HUES6 (cell line): ENCODE data around the gene NR5A2.

Experiments used
- H3K27ac ChIP-seq: 2 replicates; pipeline ENCODE4 v1.7.0; 2013; ENCODE audit warnings: low read depth, mild to moderate bottlenecking, low read length, inconsistent platforms
- H3K27me3 ChIP-seq: 2 replicates; pipeline ENCODE4 v1.6.1; 2013; ENCODE audit warnings: low read length; ENCODE audit not compliant: control insufficient read depth, insufficient read depth
- H3K36me3 ChIP-seq: 2 replicates; pipeline ENCODE4 v1.6.1; 2013; ENCODE audit warnings: low read length; ENCODE audit not compliant: control insufficient read depth, insufficient read depth
- H3K4me1 ChIP-seq: 2 replicates; pipeline ENCODE4 v1.6.1; 2013; ENCODE audit warnings: low read length; ENCODE audit not compliant: control insufficient read depth, insufficient read depth
- H3K4me3 ChIP-seq: 2 replicates; pipeline ENCODE4 v1.5.1; 2013; ENCODE audit warnings: low read depth, low read length
- H3K9ac ChIP-seq: one replicate; pipeline ENCODE4 v1.6.1; 2013; ENCODE audit warnings: mild to moderate bottlenecking, low read length
- H3K9me3 ChIP-seq: 2 replicates; pipeline ENCODE4 v1.6.1; 2013; ENCODE audit warnings: low read depth, low read length; ENCODE audit not compliant: control insufficient read depth, insufficient read depth

The NR5A2 gene

GRCh38 chr1:200022239-200022804 lies 5.2 kb upstream of the NR5A2 start:
- Histone ChIP-seq H3K4me3 (no peak overlapping the region), H3K27ac (no peak overlapping the region), H3K9ac (no peak overlapping the region), H3K9me3 (no peaks in the 10 kb centered on the region), H3K36me3 (no peaks in the 10 kb centered on the region), H3K27me3 (no peaks in the 10 kb centered on the region), H3K4me1 (no peaks in the 10 kb centered on the region)

- peak overlapping the region; percentile 82 for H3K4me3 ChIP-seq
- no peak overlapping the region for H3K27ac ChIP-seq
- H3K36me3 ChIP-seq = no peaks in the 10 kb centered on the region
- H3K9me3 ChIP-seq = no peaks in the 10 kb centered on the region
- H3K9ac ChIP-seq = peak overlapping the region; percentile 68
- peaks cover 48% of the 10 kb centered on the region for H3K27me3 ChIP-seq
- H3K4me1 ChIP-seq = peaks cover 21% of the 10 kb centered on the region
Observed at GRCh38 chr1:200028586-200029034, 1.1 kb downstream of the NR5A2 start.

GRCh38 chr1:200029035-200029821 lies 1.7 kb downstream of the NR5A2 start:
- peak overlapping the region; percentile 68 for H3K9ac ChIP-seq
- H3K27ac ChIP-seq = no peak overlapping the region
- peaks cover 54% of the 10 kb centered on the region for H3K27me3 ChIP-seq

GRCh38 chr1:200029822-200030152 lies 2.3 kb downstream of the NR5A2 start:
- H3K27ac ChIP-seq = no peak overlapping the region
- H3K9ac ChIP-seq = no peak overlapping the region
- H3K4me3 ChIP-seq = peak overlapping the region; percentile 82

More at GRCh38 chr1:200029035-200029821, 1.7 kb downstream of the NR5A2 start:
- Histone ChIP-seq H3K9me3 (no peaks in the 10 kb centered on the region), H3K4me1 (peaks cover 27% of the 10 kb centered on the region), H3K36me3 (no peaks in the 10 kb centered on the region), H3K4me3 (peak overlapping the region; percentile 82)

GRCh38 chr1:200030791-200031190 lies 3.3 kb downstream of the NR5A2 start:
- Histone ChIP-seq H3K4me1 (peaks cover 27% of the 10 kb centered on the region), H3K9ac (no peak overlapping the region), H3K27ac (no peak overlapping the region), H3K9me3 (no peaks in the 10 kb centered on the region), H3K36me3 (no peaks in the 10 kb centered on the region), H3K27me3 (peaks cover 69% of the 10 kb centered on the region), H3K4me3 (no peak overlapping the region)

More at GRCh38 chr1:200029822-200030152, 2.3 kb downstream of the NR5A2 start:
- Histone ChIP-seq H3K4me1 (peaks cover 27% of the 10 kb centered on the region), H3K9me3 (no peaks in the 10 kb centered on the region), H3K27me3 (peaks cover 59% of the 10 kb centered on the region), H3K36me3 (no peaks in the 10 kb centered on the region)

GRCh38 chr1:200033511-200034261 lies 6.2 kb downstream of the NR5A2 start:
- Histone ChIP-seq H3K4me3 (peak overlapping the region; percentile 44), H3K27ac (no peak overlapping the region; the same call in 1 of the 2 replicates), H3K9me3 (no peaks in the 10 kb centered on the region), H3K36me3 (no peaks in the 10 kb centered on the region), H3K4me1 (peaks cover 39% of the 10 kb centered on the region), H3K9ac (peak overlapping the region; percentile 62), H3K27me3 (peaks cover 96% of the 10 kb centered on the region)

GRCh38 chr1:200034262-200034557 lies 6.7 kb downstream of the NR5A2 start:
- Histone ChIP-seq H3K36me3 (no peaks in the 10 kb centered on the region), H3K4me1 (peaks cover 38% of the 10 kb centered on the region), H3K4me3 (peak overlapping the region; percentile 44), H3K9ac (peak overlapping the region; percentile 62), H3K9me3 (no peaks in the 10 kb centered on the region), H3K27me3 (peaks cover 96% of the 10 kb centered on the region), H3K27ac (no peak overlapping the region)

- Histone ChIP-seq H3K9me3 (no peaks in the 10 kb centered on the region), H3K36me3 (no peaks in the 10 kb centered on the region), H3K27me3 (peaks cover 96% of the 10 kb centered on the region), H3K9ac (peak overlapping the region; percentile 51), H3K4me3 (peak overlapping the region; percentile 75), H3K4me1 (peaks cover 37% of the 10 kb centered on the region), H3K27ac (no peak overlapping the region)
Observed at GRCh38 chr1:200034761-200035396, 7.4 kb downstream of the NR5A2 start.

- H3K4me1 ChIP-seq = peaks cover 37% of the 10 kb centered on the region
- H3K27ac ChIP-seq = no peak overlapping the region
- no peaks in the 10 kb centered on the region for H3K36me3 ChIP-seq
- H3K27me3 ChIP-seq = peaks cover 96% of the 10 kb centered on the region
- H3K9ac ChIP-seq = peak overlapping the region; percentile 51
- peak overlapping the region; percentile 75 for H3K4me3 ChIP-seq
- no peaks in the 10 kb centered on the region for H3K9me3 ChIP-seq
Observed at GRCh38 chr1:200035397-200035955, 8.0 kb downstream of the NR5A2 start.

GRCh38 chr1:200035956-200036618 lies 8.6 kb downstream of the NR5A2 start:
- H3K27me3 ChIP-seq = peaks cover 96% of the 10 kb centered on the region
- peaks cover 37% of the 10 kb centered on the region for H3K4me1 ChIP-seq
- H3K9me3 ChIP-seq = no peaks in the 10 kb centered on the region
- peak overlapping the region; percentile 75 for H3K4me3 ChIP-seq
- H3K36me3 ChIP-seq = no peaks in the 10 kb centered on the region
- H3K27ac ChIP-seq = no peak overlapping the region
- H3K9ac ChIP-seq = peak overlapping the region; percentile 12
